Esophagus muscularis mucosa (tissue), 4 donors: ENCODE data around the gene PCDHGA5. TPM values are rescaled to one million over a fixed set of nuclear protein-coding genes. Genes with fewer than 3 reads are reported as not detected.
"Not testable (repeated sequence)": the region's sequence is repeated elsewhere in the genome, so short reads cannot be mapped to it uniquely, and the experiment has no call there.

Experiments
- DNase-seq: peaks from one replicate; pipeline ENCODE4 v3.0.0-alpha.2; 2017; ENCODE audit errors: extremely low spot score
- H3K27ac ChIP-seq, 4 donors: fragments of 200-600 bp; sonication (generic); replicated peaks in 1 of 4; 1 replicate in 3 of 4; 2 replicates in 1 of 4; pipeline ENCODE4 v1.5.1; 2016 to 2019; ENCODE audit warnings: mild to moderate bottlenecking in 1 of 4
- H3K27me3 ChIP-seq, 4 donors: fragments of 200-600 bp; sonication (generic); one replicate each; pipeline versions ENCODE4 v1.5.1 to v1.6.0; 2016 to 2019
- H3K36me3 ChIP-seq, 4 donors: fragments of 200-600 bp; sonication (generic); one replicate each; pipeline ENCODE4 v1.5.1; 2016 to 2019
- H3K4me1 ChIP-seq, 4 donors: fragments of 200-600 bp; sonication (generic); one replicate each; pipeline ENCODE4 v1.5.1; 2016 to 2019
- H3K4me3 ChIP-seq, 4 donors: fragments of 200-600 bp; sonication (generic); 1 replicate in 2 of 4; 2 replicates in 2 of 4; pipeline ENCODE4 v1.5.1; 2016 to 2019; ENCODE audit warnings: mild to moderate bottlenecking in 4 of 4, moderate library complexity in 1 of 4
- H3K9me3 ChIP-seq, 4 donors: fragments of 200-600 bp; sonication (generic); 1 replicate in 3 of 4; 2 replicates in 1 of 4; pipeline ENCODE4 v1.5.1; 2016 to 2019
- CTCF ChIP-seq, 3 experiments: fragments of 200-600 bp in 2 of 3; fragments of 450-650 bp in 1 of 3; sonication (generic) in 2 of 3; IDR thresholded peaks; one replicate each; pipeline ENCODE4 v1.5.1; 2017 to 2019; ENCODE audit warnings: antibody characterized with exemption in 3 of 3, mild to moderate bottlenecking in 2 of 3, moderate library complexity in 1 of 3
- EP300 ChIP-seq: sonication (generic); formaldehyde crosslinking; IDR thresholded peaks from one replicate; pipeline ENCODE4 v1.6.1; 2017; ENCODE audit warnings: antibody characterized with exemption
- POLR2A ChIP-seq: fragments of 450-650 bp; IDR thresholded peaks from one replicate; pipeline ENCODE4 v1.6.1; 2017; ENCODE audit warnings: antibody characterized with exemption, moderate library complexity, mild to moderate bottlenecking, low read depth
- POLR2AphosphoS5 ChIP-seq, 2 donors: sonication (generic); formaldehyde crosslinking; IDR thresholded peaks; one replicate each; pipeline ENCODE4 v1.6.1; 2017; ENCODE audit warnings: antibody characterized with exemption in 2 of 2
- WGBS: methylation state at CpG from one replicate; pipeline ENCODE4 v1.1.5; 2018; 5-methylcytosine and 5-hydroxymethylcytosine counted together
- intact Hi-C: fragments of 100-400 bp; cut with DNase I; formaldehyde crosslinking; loops from one replicate; pipeline ENCODE4 v1.15.1; 2023
- total RNA-seq, 4 donors: library from RNA; depleted of rRNA; stranded (reverse); fragments of >200 nt; gene quantifications; one replicate each; pipeline versions ENCODE4 v1.1.0 to v1.2.1, GENCODE V29; 2016

Gene PCDHGA5
- total RNA-seq, 4 donors from 2014 or later: 2.6 to 5.4 (median 4.7) TPM

- Histone ChIP-seq H3K4me3 (peak within 1 kb of the TSS; percentile 24 to 41 (median 32)), H3K36me3 (peaks cover 0 to 6% (median 2%) of the 10 kb centered on the region in 4 donors), H3K27ac (no peak within 1 kb of the TSS), H3K27me3 (no peaks in the 10 kb centered on the region), H3K4me1 (peaks cover 0 to 7% (median 0%) of the 10 kb centered on the region in 4 donors), H3K9me3 (peaks cover 11 to 98% (median 92%) of the 10 kb centered on the region in 4 donors)
- no peak for TF ChIP-seq EP300
- TF ChIP-seq CTCF (IDR thresholded peaks at IDR 0.05): peak; percentile 16 to 35 (median 27)
- intact Hi-C loops: loop anchor here (10.0 kb wide), 1 partner anchor 112 kb away; no protein-coding TSS in a partner anchor
- no peak for DNase-seq
- WGBS: 29% methylated on average over 31 of the region's 31 CpGs
Observed at GRCh38 chr5:141412854-141413539, 49.0 kb downstream of the PCDHGA5 start, which contains the start of gene PCDHGA10. TSS of gene PCDHGA10 (plus strand) at chr5:141412987. CDS start at chr5:141413176, 189 bp downstream.

GRCh38 chr5:141413540-141414069, 49.6 kb downstream of the PCDHGA5 start:
- peak overlapping the region; percentile 24 to 41 (median 32) for H3K4me3 ChIP-seq
- intact Hi-C loops: loop anchor here (10.0 kb wide), 1 partner anchor 111 kb away; no protein-coding TSS in a partner anchor
- peaks cover 0 to 6% (median 2%) of the 10 kb centered on the region in 4 donors for H3K36me3 ChIP-seq
- H3K4me1 ChIP-seq: peaks cover 0 to 7% (median 0%) of the 10 kb centered on the region in 4 donors
- no peak for TF ChIP-seq POLR2A
- TF ChIP-seq EP300: no peak
- no peak for TF ChIP-seq CTCF (IDR thresholded peaks at IDR 0.05)
- no peak for TF ChIP-seq POLR2AphosphoS5 (IDR thresholded peaks at IDR 0.05)
- H3K27ac ChIP-seq: no peak overlapping the region
- H3K27me3 ChIP-seq: no peaks in the 10 kb centered on the region
- no peak for DNase-seq
- H3K9me3 ChIP-seq: peaks cover 10 to 98% (median 92%) of the 10 kb centered on the region in 4 donors
- WGBS: 18% methylated on average over 25 of the region's 25 CpGs

- H3K27me3 ChIP-seq, H3K4me3 ChIP-seq, H3K36me3 ChIP-seq, H3K27ac ChIP-seq, DNase-seq: not testable (repeated sequence)
- peaks cover 4 to 98% (median 92%) of the 10 kb centered on the region in 4 donors for H3K9me3 ChIP-seq
- H3K4me1 ChIP-seq: peaks cover 0 to 15% (median 3%) of the 10 kb centered on the region in 4 donors
- intact Hi-C loops: loop anchor here (5.0 to 10.0 kb wide), 2 partner anchors 110 to 143 kb away; no protein-coding TSS in a partner anchor
- 50% methylated on average over 10 of the region's 46 CpGs for WGBS
Observed at GRCh38 chr5:141414548-141415274, 50.7 kb downstream of the PCDHGA5 start.

GRCh38 chr5:141415275-141415618, 51.3 kb downstream of the PCDHGA5 start:
- WGBS: 34% methylated on average over 17 of the region's 24 CpGs
- not testable (repeated sequence) for H3K27ac ChIP-seq, DNase-seq, H3K36me3 ChIP-seq, H3K4me3 ChIP-seq, H3K27me3 ChIP-seq
- intact Hi-C loops: loop anchor here (5.0 to 10.0 kb wide), 2 partner anchors 110 to 142 kb away; no protein-coding TSS in a partner anchor
- Histone ChIP-seq H3K4me1 (peaks cover 0 to 17% (median 4%) of the 10 kb centered on the region in 4 donors), H3K9me3 (peaks cover 9 to 98% (median 92%) of the 10 kb centered on the region in 4 donors)

Other genes with a start within 250 kb of the PCDHGA5 start
- gene PCDHB4, start 242.3 kb upstream of the PCDHGA5 start, total RNA-seq: 1 to 10 TPM; 1.2 to 5.1 (median 3.8) TPM
- 1 to 10 TPM; 3.6 to 7.4 (median 4.0) TPM for gene PCDHB5, start 229.0 kb upstream of the PCDHGA5 start, total RNA-seq
- gene PCDHB6, start 214.1 kb upstream of the PCDHGA5 start, total RNA-seq: 1 to 10 TPM in 1 of 4 donors, under 1 TPM in 3; 0.46 to 1.1 (median 0.83) TPM
- gene PCDHB7, start 191.5 kb upstream of the PCDHGA5 start, total RNA-seq: 1 to 10 TPM; 1.1 to 2.9 (median 2.5) TPM
- 1 to 10 TPM in 1 of 4 donors, under 1 TPM in 3; 0.33 to 2.0 (median 0.87) TPM for gene PCDHB8, start 186.4 kb upstream of the PCDHGA5 start, total RNA-seq
- 1 to 10 TPM; 3.3 to 5.6 (median 3.9) TPM for gene PCDHB16, start 181.8 kb upstream of the PCDHGA5 start, total RNA-seq
- 1 to 10 TPM; 1.5 to 2.9 (median 2.2) TPM for gene PCDHB9, start 177.0 kb upstream of the PCDHGA5 start, total RNA-seq
- 1 to 10 TPM; 3.3 to 7.9 (median 4.9) TPM for gene PCDHB10, start 171.8 kb upstream of the PCDHGA5 start, total RNA-seq
- 1 to 10 TPM; 1.7 to 4.6 (median 2.9) TPM for gene PCDHB11, start 164.5 kb upstream of the PCDHGA5 start, total RNA-seq
- gene PCDHB12, start 155.4 kb upstream of the PCDHGA5 start, total RNA-seq: 1 to 10 TPM; 2.2 to 4.3 (median 2.9) TPM
- 1 to 10 TPM; 4.3 to 8.1 (median 5.6) TPM for gene PCDHB13, start 150.2 kb upstream of the PCDHGA5 start, total RNA-seq
- gene PCDHB14, start 140.8 kb upstream of the PCDHGA5 start, total RNA-seq: 1 to 10 TPM; 6.8 to 9.9 (median 8.3) TPM
- 1 to 10 TPM; 4.0 to 7.0 (median 4.5) TPM for gene PCDHB15, start 118.8 kb upstream of the PCDHGA5 start, total RNA-seq
- under 1 TPM in 2 of 4 donors, not detected in 2; 0.23 to 0.65 TPM for gene SLC25A2, start 60.1 kb upstream of the PCDHGA5 start, total RNA-seq
- 10 to 100 TPM; 44.0 to 65.9 (median 59.1) TPM for gene TAF7, start 43.4 kb upstream of the PCDHGA5 start, total RNA-seq
- 1 to 10 TPM in 1 of 4 donors, under 1 TPM in 3; 0.45 to 1.2 (median 0.76) TPM for gene PCDHGA1, start 33.6 kb upstream of the PCDHGA5 start, total RNA-seq
- gene PCDHGA2, start 25.4 kb upstream of the PCDHGA5 start, total RNA-seq: 1 to 10 TPM; 2.5 to 5.4 (median 4.0) TPM
- 1 to 10 TPM; 1.7 to 2.6 (median 1.8) TPM for gene PCDHGA3, start 20.3 kb upstream of the PCDHGA5 start, total RNA-seq
- gene PCDHGB1, start 14.1 kb upstream of the PCDHGA5 start, total RNA-seq: 1 to 10 TPM; 2.7 to 5.1 (median 3.0) TPM
- 1 to 10 TPM; 3.6 to 7.9 (median 4.6) TPM for gene PCDHGA4, start 9.1 kb upstream of the PCDHGA5 start, total RNA-seq
- gene PCDHGB2, start 4.2 kb upstream of the PCDHGA5 start, total RNA-seq: 1 to 10 TPM; 3.2 to 5.7 (median 4.1) TPM
- 1 to 10 TPM; 2.5 to 7.5 (median 3.8) TPM for gene PCDHGB3, start 6.1 kb downstream of the PCDHGA5 start, total RNA-seq
- gene PCDHGA6, start 9.7 kb downstream of the PCDHGA5 start, total RNA-seq: 1 to 10 TPM; 4.1 to 7.1 (median 5.9) TPM
- 1 to 10 TPM; 4.3 to 9.1 (median 6.4) TPM for gene PCDHGA7, start 18.6 kb downstream of the PCDHGA5 start, total RNA-seq
- gene PCDHGB4, start 23.5 kb downstream of the PCDHGA5 start, total RNA-seq: 1 to 10 TPM; 3.8 to 5.5 (median 4.6) TPM
- gene PCDHGA8, start 28.5 kb downstream of the PCDHGA5 start, total RNA-seq: 1 to 10 TPM; 1.7 to 5.8 (median 3.3) TPM
- gene PCDHGB5, start 33.8 kb downstream of the PCDHGA5 start, total RNA-seq: 1 to 10 TPM; 4.8 to 10.0 (median 7.8) TPM
- gene PCDHGA9, start 38.6 kb downstream of the PCDHGA5 start, total RNA-seq: 1 to 10 TPM; 3.3 to 8.7 (median 4.9) TPM
- 1 to 10 TPM; 6.2 to 8.4 (median 7.4) TPM for gene PCDHGB6, start 43.9 kb downstream of the PCDHGA5 start, total RNA-seq
- 1 to 10 TPM; 2.3 to 6.2 (median 4.3) TPM for gene PCDHGA10, start 48.8 kb downstream of the PCDHGA5 start, total RNA-seq
- 10 to 100 TPM; 13.9 to 18.0 (median 14.4) TPM for gene PCDHGB7, start 53.5 kb downstream of the PCDHGA5 start, total RNA-seq
- 1 to 10 TPM; 3.0 to 5.8 (median 4.5) TPM for gene PCDHGA11, start 56.9 kb downstream of the PCDHGA5 start, total RNA-seq
- 10 to 100 TPM in 3 of 4 donors, 1 to 10 TPM in 1; 7.6 to 13.7 (median 11.6) TPM for gene PCDHGA12, start 66.3 kb downstream of the PCDHGA5 start, total RNA-seq
- 10 to 100 TPM; 56.5 to 81.1 (median 65.5) TPM for gene PCDHGC3, start 111.8 kb downstream of the PCDHGA5 start, total RNA-seq
- gene PCDHGC4, start 120.9 kb downstream of the PCDHGA5 start, total RNA-seq: 1 to 10 TPM in 3 of 4 donors, under 1 TPM in 1; 0.91 to 3.3 (median 2.0) TPM
- gene PCDHGC5, start 124.9 kb downstream of the PCDHGA5 start, total RNA-seq: 1 to 10 TPM in 3 of 4 donors, under 1 TPM in 1; 0.71 to 3.7 (median 1.4) TPM